ENCODE results near the gene PEPD.

DNA sequence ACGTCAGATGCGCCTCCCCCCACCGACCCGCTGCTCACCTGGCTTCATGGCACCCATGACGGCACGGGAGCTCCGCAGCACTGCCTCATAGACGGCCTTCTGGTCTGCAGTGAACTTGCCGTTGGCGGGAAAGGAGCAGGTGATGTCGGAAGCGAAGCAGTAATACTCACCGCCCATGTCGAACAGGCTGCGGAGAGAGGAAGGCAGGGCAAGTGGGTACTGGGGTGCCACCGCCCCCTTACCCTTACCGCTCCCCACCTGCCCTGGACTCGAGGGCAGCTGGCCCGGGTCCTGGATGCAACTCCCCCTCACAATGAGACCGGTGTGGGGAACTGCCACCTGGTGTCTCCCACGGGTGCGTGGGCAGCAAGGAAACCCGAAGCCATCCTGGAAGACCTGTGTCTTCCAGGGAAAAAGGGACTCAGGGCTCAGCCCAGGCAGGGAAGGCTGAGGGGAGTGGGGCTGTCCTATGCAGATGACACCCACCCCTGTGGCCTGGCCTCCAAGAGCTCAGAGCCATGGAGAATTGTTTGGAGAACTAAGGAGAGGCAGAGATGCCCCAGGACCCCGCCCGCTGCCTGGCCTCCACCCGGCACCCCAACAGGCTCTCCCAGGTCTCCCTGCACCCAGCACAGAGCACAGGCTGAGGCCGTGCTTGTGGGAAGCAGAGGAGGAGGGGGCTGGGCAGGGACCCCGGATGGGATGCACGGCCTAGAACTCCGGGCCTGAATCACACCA lies 119.7 kb downstream of the PEPD start:
- TF ChIP-seq, protein P1, sequence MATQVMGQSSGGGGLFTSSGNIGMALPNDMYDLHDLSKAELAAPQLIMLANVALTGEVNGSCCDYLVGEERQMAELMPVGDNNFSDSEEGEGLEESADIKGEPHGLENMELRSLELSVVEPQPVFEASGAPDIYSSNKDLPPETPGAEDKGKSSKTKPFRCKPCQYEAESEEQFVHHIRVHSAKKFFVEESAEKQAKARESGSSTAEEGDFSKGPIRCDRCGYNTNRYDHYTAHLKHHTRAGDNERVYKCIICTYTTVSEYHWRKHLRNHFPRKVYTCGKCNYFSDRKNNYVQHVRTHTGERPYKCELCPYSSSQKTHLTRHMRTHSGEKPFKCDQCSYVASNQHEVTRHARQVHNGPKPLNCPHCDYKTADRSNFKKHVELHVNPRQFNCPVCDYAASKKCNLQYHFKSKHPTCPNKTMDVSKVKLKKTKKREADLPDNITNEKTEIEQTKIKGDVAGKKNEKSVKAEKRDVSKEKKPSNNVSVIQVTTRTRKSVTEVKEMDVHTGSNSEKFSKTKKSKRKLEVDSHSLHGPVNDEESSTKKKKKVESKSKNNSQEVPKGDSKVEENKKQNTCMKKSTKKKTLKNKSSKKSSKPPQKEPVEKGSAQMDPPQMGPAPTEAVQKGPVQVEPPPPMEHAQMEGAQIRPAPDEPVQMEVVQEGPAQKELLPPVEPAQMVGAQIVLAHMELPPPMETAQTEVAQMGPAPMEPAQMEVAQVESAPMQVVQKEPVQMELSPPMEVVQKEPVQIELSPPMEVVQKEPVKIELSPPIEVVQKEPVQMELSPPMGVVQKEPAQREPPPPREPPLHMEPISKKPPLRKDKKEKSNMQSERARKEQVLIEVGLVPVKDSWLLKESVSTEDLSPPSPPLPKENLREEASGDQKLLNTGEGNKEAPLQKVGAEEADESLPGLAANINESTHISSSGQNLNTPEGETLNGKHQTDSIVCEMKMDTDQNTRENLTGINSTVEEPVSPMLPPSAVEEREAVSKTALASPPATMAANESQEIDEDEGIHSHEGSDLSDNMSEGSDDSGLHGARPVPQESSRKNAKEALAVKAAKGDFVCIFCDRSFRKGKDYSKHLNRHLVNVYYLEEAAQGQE (IDR thresholded peaks at IDR 0.05; ENCODE audit: insufficient read depth in 1 of 2, low read depth in 2 of 2, low read length in 2 of 2), result no peak
- no peak for TF ChIP-seq POLR2AphosphoS5 (IDR thresholded peaks at IDR 0.05; ENCODE audit: low read depth, low read length)

Measured in PFSK-1 (cell line).